ENCODE measurements around the gene DIP2C.

The DIP2C gene

DNA sequence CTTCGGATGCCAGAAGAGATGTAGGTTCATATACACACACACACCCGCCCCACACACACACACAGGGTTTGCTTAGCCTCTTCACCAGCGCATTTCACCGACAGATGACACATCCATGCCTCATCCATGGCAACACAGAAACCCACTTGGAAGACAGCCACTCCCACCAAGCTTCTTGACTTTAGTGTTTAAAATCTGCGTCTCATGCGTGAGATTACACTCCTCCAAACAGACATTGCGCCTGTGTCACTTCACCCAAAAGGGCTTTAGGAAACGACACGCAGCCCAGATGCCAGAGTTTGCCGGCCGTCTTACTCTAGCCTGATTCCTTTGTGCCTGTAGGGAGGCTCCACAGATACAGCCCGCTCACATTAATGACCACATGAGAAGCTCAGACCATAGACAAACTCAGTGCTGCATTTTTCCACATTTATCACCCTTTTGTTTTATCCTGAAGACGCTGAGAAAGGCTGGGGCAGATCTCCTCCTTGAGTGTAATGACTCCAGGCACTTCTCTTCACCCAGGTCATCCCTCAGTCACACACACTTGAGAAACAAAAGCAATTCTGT is 73.8 kb downstream of the DIP2C start:
- no peaks in the 10 kb centered on the region for H3K36me3 ChIP-seq (ENCODE audit: insufficient read depth, low read length)
- no peaks in the 10 kb centered on the region for H3K27me3 ChIP-seq (ENCODE audit: insufficient read depth, low read length, poor library complexity, severe bottlenecking)
- no peak overlapping the region for H3K4me3 ChIP-seq (ENCODE audit: low read length, poor library complexity, severe bottlenecking)
- H3F3A ChIP-seq (ENCODE audit: low read depth): no peaks in the 10 kb centered on the region
- no peak overlapping the region for H2AFZ ChIP-seq (ENCODE audit: low read length)
- H3K9me2 ChIP-seq (replicated peaks; ENCODE audit: low read depth, low read length): no peaks in the 10 kb centered on the region
- no peaks in the 10 kb centered on the region for H3K79me2 ChIP-seq (ENCODE audit: insufficient read depth, low read length)
- H3K4me2 ChIP-seq (ENCODE audit: low read depth, low read length, poor library complexity, severe bottlenecking): no peak overlapping the region
- no peaks in the 10 kb centered on the region for H3K9me3 ChIP-seq (ENCODE audit: insufficient read depth, low read depth, low read length)
- H3K9ac ChIP-seq (ENCODE audit: low read depth, low read length, poor library complexity, severe bottlenecking): no peak overlapping the region
- TF ChIP-seq EZH2phosphoT487 (IDR thresholded peaks at IDR 0.05; ENCODE audit: borderline replicate concordance): no peak
- TF ChIP-seq, protein P1, sequence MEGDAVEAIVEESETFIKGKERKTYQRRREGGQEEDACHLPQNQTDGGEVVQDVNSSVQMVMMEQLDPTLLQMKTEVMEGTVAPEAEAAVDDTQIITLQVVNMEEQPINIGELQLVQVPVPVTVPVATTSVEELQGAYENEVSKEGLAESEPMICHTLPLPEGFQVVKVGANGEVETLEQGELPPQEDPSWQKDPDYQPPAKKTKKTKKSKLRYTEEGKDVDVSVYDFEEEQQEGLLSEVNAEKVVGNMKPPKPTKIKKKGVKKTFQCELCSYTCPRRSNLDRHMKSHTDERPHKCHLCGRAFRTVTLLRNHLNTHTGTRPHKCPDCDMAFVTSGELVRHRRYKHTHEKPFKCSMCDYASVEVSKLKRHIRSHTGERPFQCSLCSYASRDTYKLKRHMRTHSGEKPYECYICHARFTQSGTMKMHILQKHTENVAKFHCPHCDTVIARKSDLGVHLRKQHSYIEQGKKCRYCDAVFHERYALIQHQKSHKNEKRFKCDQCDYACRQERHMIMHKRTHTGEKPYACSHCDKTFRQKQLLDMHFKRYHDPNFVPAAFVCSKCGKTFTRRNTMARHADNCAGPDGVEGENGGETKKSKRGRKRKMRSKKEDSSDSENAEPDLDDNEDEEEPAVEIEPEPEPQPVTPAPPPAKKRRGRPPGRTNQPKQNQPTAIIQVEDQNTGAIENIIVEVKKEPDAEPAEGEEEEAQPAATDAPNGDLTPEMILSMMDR (conservative IDR thresholded peaks at IDR 0.05; ENCODE audit: low read length): no peak
- no peaks in the 10 kb centered on the region for H4K20me1 ChIP-seq (ENCODE audit: insufficient read depth, low read length, poor library complexity, severe bottlenecking)
- peaks cover 3% of the 10 kb centered on the region for H3K4me1 ChIP-seq (ENCODE audit: insufficient read depth, low read length, poor library complexity, severe bottlenecking)

DNA sequence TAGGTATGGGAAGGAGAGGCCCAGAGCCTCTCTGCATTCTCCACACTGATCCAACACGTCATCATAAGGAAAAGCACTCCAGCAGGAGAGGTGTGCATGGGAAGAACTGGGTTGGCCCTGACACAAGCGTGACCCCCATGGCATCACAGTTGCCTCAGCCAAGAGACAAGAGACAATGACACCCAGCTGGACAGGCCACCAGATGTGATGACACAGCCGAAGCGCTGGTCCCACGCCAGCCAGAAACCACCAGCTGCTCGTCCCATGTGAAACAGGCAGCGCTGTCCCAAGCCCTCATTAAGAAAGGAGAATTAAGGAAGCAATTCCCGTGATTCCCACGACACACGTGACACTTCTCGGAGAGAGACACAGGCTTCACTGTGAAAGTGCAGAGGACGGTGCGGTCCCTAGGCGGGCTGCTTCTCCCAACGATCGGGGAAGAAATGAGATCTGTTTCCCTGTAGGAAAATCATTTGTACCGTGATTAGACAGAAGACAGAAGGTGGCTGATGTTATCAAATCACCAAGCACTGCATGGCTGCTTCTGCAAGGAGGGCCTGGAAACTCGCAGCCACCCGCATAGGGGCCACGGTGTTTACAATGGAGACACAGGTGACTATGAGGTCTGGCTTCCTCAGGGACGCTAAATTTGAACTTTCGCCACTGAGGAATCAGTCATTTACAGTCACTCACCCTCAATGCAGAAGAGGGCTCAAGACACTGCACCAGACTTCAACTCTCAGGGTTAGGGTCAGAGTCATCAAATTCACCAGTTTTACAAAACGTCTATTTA is 74.5 kb downstream of the DIP2C start:
- Histone ChIP-seq H3K4me1 (ENCODE audit: insufficient read depth, low read length, poor library complexity, severe bottlenecking) (no peaks in the 10 kb centered on the region), H3K9me2 (replicated peaks; ENCODE audit: low read depth, low read length) (no peaks in the 10 kb centered on the region), H3K36me3 (ENCODE audit: insufficient read depth, low read length) (no peaks in the 10 kb centered on the region), H3K4me3 (ENCODE audit: low read length, poor library complexity, severe bottlenecking) (no peak overlapping the region), H3K9me3 (ENCODE audit: insufficient read depth, low read depth, low read length) (no peaks in the 10 kb centered on the region), H3K9ac (ENCODE audit: low read depth, low read length, poor library complexity, severe bottlenecking) (no peak overlapping the region), H3K79me2 (ENCODE audit: insufficient read depth, low read length) (no peaks in the 10 kb centered on the region), H4K20me1 (ENCODE audit: insufficient read depth, low read length, poor library complexity, severe bottlenecking) (no peaks in the 10 kb centered on the region), H3K27me3 (ENCODE audit: insufficient read depth, low read length, poor library complexity, severe bottlenecking) (no peaks in the 10 kb centered on the region), H2AFZ (ENCODE audit: low read length) (no peak overlapping the region), H3K4me2 (ENCODE audit: low read depth, low read length, poor library complexity, severe bottlenecking) (no peak overlapping the region), H3F3A (ENCODE audit: low read depth) (no peaks in the 10 kb centered on the region)
- TF ChIP-seq, protein P1 (conservative IDR thresholded peaks at IDR 0.05; ENCODE audit: low read length): no peak
- TF ChIP-seq EZH2phosphoT487 (IDR thresholded peaks at IDR 0.05; ENCODE audit: borderline replicate concordance): no peak

DNA sequence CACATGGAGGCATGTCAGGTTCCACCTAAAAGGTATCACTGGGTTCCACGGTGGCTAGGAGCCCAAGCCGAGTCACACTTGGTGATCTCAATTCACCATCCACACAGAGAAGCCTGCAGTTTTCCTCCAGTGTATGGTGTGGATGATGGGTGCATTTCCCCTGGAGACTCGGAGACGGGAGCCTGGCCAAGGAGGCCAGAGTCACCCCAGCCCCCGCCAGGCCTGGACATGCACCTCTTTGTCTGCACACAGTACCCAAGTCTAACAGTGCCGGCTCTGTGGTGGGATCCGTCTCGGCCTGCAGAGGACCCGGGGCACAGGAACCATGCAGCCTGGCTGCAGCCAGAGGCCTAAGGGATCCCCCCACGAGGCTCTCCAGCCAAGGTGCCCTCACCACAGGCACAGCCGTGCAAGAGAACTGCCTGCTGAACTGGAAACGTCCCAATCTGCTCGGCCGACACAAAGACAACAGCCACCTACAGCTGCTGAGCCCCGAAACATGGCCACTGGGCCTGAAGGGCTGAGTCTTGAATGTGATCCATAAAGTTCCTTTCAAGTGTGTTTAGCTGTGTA is 75.2 kb downstream of the DIP2C start:
- Histone ChIP-seq H3K4me3 (ENCODE audit: low read length, poor library complexity, severe bottlenecking) (no peak overlapping the region), H3K9me2 (replicated peaks; ENCODE audit: low read depth, low read length) (no peaks in the 10 kb centered on the region), H3K9ac (ENCODE audit: low read depth, low read length, poor library complexity, severe bottlenecking) (no peak overlapping the region), H3K27me3 (ENCODE audit: insufficient read depth, low read length, poor library complexity, severe bottlenecking) (no peaks in the 10 kb centered on the region), H3K36me3 (ENCODE audit: insufficient read depth, low read length) (no peaks in the 10 kb centered on the region), H3K9me3 (ENCODE audit: insufficient read depth, low read depth, low read length) (no peaks in the 10 kb centered on the region), H4K20me1 (ENCODE audit: insufficient read depth, low read length, poor library complexity, severe bottlenecking) (no peaks in the 10 kb centered on the region), H2AFZ (ENCODE audit: low read length) (no peak overlapping the region), H3K4me1 (ENCODE audit: insufficient read depth, low read length, poor library complexity, severe bottlenecking) (no peaks in the 10 kb centered on the region), H3K4me2 (ENCODE audit: low read depth, low read length, poor library complexity, severe bottlenecking) (no peak overlapping the region), H3K79me2 (ENCODE audit: insufficient read depth, low read length) (no peaks in the 10 kb centered on the region), H3F3A (ENCODE audit: low read depth) (peaks cover 5% of the 10 kb centered on the region; the same call in 1 of the 2 replicates)
- TF ChIP-seq, protein P1 (conservative IDR thresholded peaks at IDR 0.05; ENCODE audit: low read length): no peak
- no peak for TF ChIP-seq EZH2phosphoT487 (IDR thresholded peaks at IDR 0.05; ENCODE audit: borderline replicate concordance)

Measured in Loucy (cell line).